ENCODE results near the gene KRT78.

DNA sequence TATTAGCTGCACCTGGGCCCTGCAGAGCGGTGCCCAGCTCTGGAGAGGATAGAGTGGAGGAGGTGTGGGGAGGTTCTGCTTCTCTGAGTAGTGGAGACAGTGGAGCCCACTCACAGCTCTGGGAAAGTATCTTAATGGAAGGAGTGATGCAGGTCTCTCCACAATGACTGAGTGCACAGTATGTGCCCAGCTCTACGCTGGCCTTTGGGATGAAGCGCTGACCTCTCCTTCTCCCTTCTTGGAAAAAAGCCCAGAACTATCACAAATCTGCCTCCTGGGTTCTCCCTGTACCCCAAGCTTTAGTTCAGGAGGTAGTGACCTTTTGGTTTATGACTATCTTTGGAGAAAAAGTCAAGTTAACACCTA is 52.4 kb downstream of the KRT78 start:
- TF ChIP-seq, protein P1, sequence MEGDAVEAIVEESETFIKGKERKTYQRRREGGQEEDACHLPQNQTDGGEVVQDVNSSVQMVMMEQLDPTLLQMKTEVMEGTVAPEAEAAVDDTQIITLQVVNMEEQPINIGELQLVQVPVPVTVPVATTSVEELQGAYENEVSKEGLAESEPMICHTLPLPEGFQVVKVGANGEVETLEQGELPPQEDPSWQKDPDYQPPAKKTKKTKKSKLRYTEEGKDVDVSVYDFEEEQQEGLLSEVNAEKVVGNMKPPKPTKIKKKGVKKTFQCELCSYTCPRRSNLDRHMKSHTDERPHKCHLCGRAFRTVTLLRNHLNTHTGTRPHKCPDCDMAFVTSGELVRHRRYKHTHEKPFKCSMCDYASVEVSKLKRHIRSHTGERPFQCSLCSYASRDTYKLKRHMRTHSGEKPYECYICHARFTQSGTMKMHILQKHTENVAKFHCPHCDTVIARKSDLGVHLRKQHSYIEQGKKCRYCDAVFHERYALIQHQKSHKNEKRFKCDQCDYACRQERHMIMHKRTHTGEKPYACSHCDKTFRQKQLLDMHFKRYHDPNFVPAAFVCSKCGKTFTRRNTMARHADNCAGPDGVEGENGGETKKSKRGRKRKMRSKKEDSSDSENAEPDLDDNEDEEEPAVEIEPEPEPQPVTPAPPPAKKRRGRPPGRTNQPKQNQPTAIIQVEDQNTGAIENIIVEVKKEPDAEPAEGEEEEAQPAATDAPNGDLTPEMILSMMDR (IDR thresholded peaks at IDR 0.05) = no peak
- TF ChIP-seq POLR2A (IDR thresholded peaks at IDR 0.05) = no peak
